Measurements from ENCODE around the gene DLX4.

DNA sequence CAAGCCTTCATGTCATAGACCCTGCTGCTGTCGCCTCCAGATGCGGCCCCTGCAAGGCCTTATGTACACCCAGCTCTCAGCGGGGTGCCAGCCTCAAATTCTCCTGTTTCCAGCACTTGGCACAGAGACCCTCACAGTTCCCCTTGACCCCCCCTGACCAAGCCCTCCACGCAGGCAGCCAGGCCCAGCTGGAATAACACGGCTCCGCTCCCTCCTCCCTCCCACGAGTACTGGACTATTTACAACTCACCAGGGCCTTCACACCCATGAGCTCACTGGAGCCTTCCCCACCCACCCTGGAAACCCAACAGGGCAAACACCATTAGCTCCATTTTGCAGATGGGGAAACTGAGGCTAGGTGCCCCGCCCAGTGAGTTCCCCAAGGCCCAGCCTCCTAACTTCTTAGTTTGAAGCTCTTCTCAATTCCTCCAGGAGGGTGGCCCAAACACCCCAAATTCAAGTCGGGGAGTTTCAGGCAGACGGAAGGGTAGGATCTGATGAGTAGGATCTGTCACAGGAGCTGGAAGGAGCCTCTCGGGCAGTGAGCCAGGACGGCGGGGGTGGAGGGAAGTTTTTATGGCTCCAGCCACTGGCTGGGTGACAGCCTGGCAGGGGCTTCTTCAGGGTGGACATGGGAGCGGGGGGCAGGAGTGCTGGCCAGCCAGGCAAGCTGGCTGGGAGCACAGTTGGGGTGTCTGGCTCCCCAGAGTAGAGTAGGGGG, 17.5 kb upstream of the DLX4 start:
- no peak for TF ChIP-seq POLR2A (IDR thresholded peaks at IDR 0.05; ENCODE audit: low read length)
- no peak for TF ChIP-seq GATA1 (IDR thresholded peaks at IDR 0.05; ENCODE audit: low read depth, low read length)
